Measurements from ENCODE around the gene STEEP1. TPM values are rescaled to one million over a fixed set of nuclear protein-coding genes. Genes with fewer than 3 reads are reported as not detected.
A peak's percentile ranks its signal among the peaks of the same experiment; 100 is the strongest.

The STEEP1 gene
- total RNA-seq, 1 experiment from 2014 or later, result 30.4 TPM

DNA sequence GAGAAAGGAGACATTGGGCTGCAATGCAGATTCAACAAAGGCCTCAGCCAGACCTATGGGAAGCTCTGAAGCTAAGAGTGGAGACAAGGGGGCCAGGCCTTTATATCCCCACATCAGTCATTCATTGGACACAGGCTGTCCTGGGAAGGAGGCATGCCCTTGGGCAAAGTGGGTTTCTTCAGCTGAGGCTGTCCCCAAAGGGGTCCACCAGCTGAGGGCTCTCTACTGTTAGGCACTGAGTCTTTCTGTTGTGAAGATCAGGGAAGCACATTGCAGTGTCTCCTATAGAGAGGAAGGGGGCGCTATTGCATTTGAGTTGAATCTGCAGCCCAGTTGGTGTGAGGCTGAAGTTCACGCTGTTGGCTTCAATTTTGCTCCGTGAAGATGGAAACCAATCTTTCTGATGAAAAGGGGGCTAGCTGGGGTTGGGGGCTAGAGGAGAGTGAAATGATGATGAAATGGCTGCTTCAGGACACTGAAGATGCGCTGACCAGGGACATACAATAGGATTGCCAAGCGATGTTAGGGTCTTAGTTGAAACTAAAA, 49.0 kb downstream of the STEEP1 start:
- no peak overlapping the region for H3K14ac ChIP-seq (ENCODE audit: insufficient read depth, low read length)
- H2BK120ac ChIP-seq (ENCODE audit: low read depth, low read length, poor library complexity, severe bottlenecking), result no peak overlapping the region
- H3K4me2 ChIP-seq (ENCODE audit: insufficient read depth, insufficient read length, low read length), result no peak overlapping the region
- no peak overlapping the region for H2BK5ac ChIP-seq (ENCODE audit: insufficient read length, low read length)
- H3K4me1 ChIP-seq (ENCODE audit: insufficient read depth, low read length), result no peaks in the 10 kb centered on the region
- H2AFZ ChIP-seq (ENCODE audit: low read length), result no peak overlapping the region
- no peak overlapping the region for H3K27ac Mint-ChIP-seq
- peaks cover 26% of the 10 kb centered on the region for H3K9me3 ChIP-seq (ENCODE audit: control insufficient read depth, low read depth, low read length)
- no peak overlapping the region for H3K56ac ChIP-seq (ENCODE audit: insufficient read length, low read depth, low read length)
- no peaks in the 10 kb centered on the region for H3K27me3 ChIP-seq (ENCODE audit: insufficient read depth, low read length)
- H3K79me2 ChIP-seq (ENCODE audit: insufficient read depth, low read length), result no peaks in the 10 kb centered on the region
- H3K27me3 Mint-ChIP-seq (ENCODE audit: low read depth), result no peaks in the 10 kb centered on the region; the same call in 1 of the 2 replicates
- H3K18ac ChIP-seq (ENCODE audit: insufficient read length, low read depth, low read length), result no peak overlapping the region
- no peaks in the 10 kb centered on the region for H3K4me1 Mint-ChIP-seq
- no peak overlapping the region for H3K9ac ChIP-seq (ENCODE audit: extremely low read depth, insufficient read length, low read length)
- H3K27ac ChIP-seq (ENCODE audit: insufficient read length, low read depth, low read length), result no peak overlapping the region
- H3K9me3 Mint-ChIP-seq, result peaks cover 64 to 84% of the 10 kb centered on the region in 2 experiments
- H4K91ac ChIP-seq (ENCODE audit: insufficient read length, low read depth, low read length), result no peak overlapping the region
- no peaks in the 10 kb centered on the region for H3K23me2 ChIP-seq (ENCODE audit: insufficient read length, low read depth, low read length, poor library complexity, severe bottlenecking)
- no peak overlapping the region for H3K23ac ChIP-seq (ENCODE audit: insufficient read length, low read depth, low read length)
- H4K8ac ChIP-seq (replicated peaks; ENCODE audit: insufficient read length, low read depth, low read length), result no peak overlapping the region
- H3T11ph ChIP-seq (ENCODE audit: low read length), result no peak overlapping the region
- H2BK12ac ChIP-seq (ENCODE audit: insufficient read length, low read depth, low read length), result no peak overlapping the region
- no CpG with 5 or more reads among the region's 5 CpGs for WGBS (ENCODE audit: extremely low coverage, insufficient read length, low lambda C conversion rate)
- H3K4me3 Mint-ChIP-seq, result peak overlapping the region in 1 of 2 experiments; percentile 39; a peak in 2 of 5 replicates
- H3K79me1 ChIP-seq (ENCODE audit: insufficient read depth, low read depth, low read length, poor library complexity, severe bottlenecking), result no peaks in the 10 kb centered on the region
- H4K5ac ChIP-seq (ENCODE audit: insufficient read length, low read depth, low read length), result no peak overlapping the region
- peak; percentile 49 for DNase-seq
- no peak overlapping the region for H2AK5ac ChIP-seq (ENCODE audit: insufficient read length, low read length)
- no peak overlapping the region for H2BK15ac ChIP-seq (ENCODE audit: low read depth, low read length)
- H3K36me3 Mint-ChIP-seq (ENCODE audit: insufficient read depth in 1 of 3, low read depth in 3 of 3), result peaks cover 0 to 2% (median 0%) of the 10 kb centered on the region in 3 experiments; a peak in 2 of 7 replicates
- no peak overlapping the region for H2BK20ac ChIP-seq (ENCODE audit: low read depth, low read length, poor library complexity, severe bottlenecking)
- H3K4ac ChIP-seq (ENCODE audit: low read depth, low read length), result no peak overlapping the region
- TF ChIP-seq, protein P1, sequence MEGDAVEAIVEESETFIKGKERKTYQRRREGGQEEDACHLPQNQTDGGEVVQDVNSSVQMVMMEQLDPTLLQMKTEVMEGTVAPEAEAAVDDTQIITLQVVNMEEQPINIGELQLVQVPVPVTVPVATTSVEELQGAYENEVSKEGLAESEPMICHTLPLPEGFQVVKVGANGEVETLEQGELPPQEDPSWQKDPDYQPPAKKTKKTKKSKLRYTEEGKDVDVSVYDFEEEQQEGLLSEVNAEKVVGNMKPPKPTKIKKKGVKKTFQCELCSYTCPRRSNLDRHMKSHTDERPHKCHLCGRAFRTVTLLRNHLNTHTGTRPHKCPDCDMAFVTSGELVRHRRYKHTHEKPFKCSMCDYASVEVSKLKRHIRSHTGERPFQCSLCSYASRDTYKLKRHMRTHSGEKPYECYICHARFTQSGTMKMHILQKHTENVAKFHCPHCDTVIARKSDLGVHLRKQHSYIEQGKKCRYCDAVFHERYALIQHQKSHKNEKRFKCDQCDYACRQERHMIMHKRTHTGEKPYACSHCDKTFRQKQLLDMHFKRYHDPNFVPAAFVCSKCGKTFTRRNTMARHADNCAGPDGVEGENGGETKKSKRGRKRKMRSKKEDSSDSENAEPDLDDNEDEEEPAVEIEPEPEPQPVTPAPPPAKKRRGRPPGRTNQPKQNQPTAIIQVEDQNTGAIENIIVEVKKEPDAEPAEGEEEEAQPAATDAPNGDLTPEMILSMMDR (conservative IDR thresholded peaks at IDR 0.05), result peak; percentile 74
- no peaks in the 10 kb centered on the region for H4K20me1 ChIP-seq (ENCODE audit: control insufficient read depth, insufficient read depth, insufficient read length)

Measured in H9 (cell line).